ENCODE results near the gene OPN3. TPM values are rescaled to one million over a fixed set of nuclear protein-coding genes. Genes with fewer than 3 reads are reported as not detected.

OPN3 gene
- total and polyA plus RNA-seq, 2 donors (not counting 3 experiments of a cell fraction or from before 2014, with no cell fraction given): 16.1 to 23.9 TPM

- ChIA-PET POLR2A (no interaction called here), CTCF (interaction anchor here (5.8 kb wide), 1 partner anchor 12 kb away, joined by 106 read pairs; no protein-coding TSS in a partner anchor)
- no peak overlapping the region for H2AFZ ChIP-seq (ENCODE audit: low read depth, low read length)
- peaks cover 36% of the 10 kb centered on the region for H3K4me1 ChIP-seq (ENCODE audit: control insufficient read depth, extremely low read depth, insufficient read depth, low read length)
- H3K4me3 ChIP-seq (replicated peaks in 1 of 3; ENCODE audit: insufficient read depth in 1 of 3, low read depth in 1 of 3, low read length in 3 of 3): no peak overlapping the region
- no peaks in the 10 kb centered on the region for H3K36me3 ChIP-seq (ENCODE audit: control insufficient read depth in 2 of 2, extremely low read depth in 1 of 2, insufficient read depth in 2 of 2, low read length in 2 of 2)
- H3K27me3 ChIP-seq (ENCODE audit: control insufficient read depth in 2 of 2, insufficient read depth in 2 of 2, low read length in 2 of 2): no peaks in the 10 kb centered on the region
- no peaks in the 10 kb centered on the region for H3K79me2 ChIP-seq (ENCODE audit: control insufficient read depth, insufficient read depth, low read length)
- FAIRE-seq (no peak), DNase-seq (ENCODE audit: low read depth, low spot score) (no peak)
- no peak overlapping the region for H3K27ac ChIP-seq (ENCODE audit: insufficient read depth, low read depth, low read length)
- no peak overlapping the region for H3K9ac ChIP-seq (replicated peaks; ENCODE audit: extremely low read depth, insufficient read depth, low read length)
- H3K9me1 ChIP-seq (replicated peaks; ENCODE audit: control insufficient read depth, extremely low read depth, insufficient read depth, low read length): no peaks in the 10 kb centered on the region
- dilution Hi-C loops (cut with MboI; ENCODE audit: extremely low pct_ligation_motif_present, low sequenced_read_pairs) (no loop called here), intact Hi-C loops (cut with micrococcal nuclease) (no loop called here)
- no peak overlapping the region for H3K4me2 ChIP-seq (ENCODE audit: insufficient read depth, low read length)
- TF ChIP-seq, protein P1, sequence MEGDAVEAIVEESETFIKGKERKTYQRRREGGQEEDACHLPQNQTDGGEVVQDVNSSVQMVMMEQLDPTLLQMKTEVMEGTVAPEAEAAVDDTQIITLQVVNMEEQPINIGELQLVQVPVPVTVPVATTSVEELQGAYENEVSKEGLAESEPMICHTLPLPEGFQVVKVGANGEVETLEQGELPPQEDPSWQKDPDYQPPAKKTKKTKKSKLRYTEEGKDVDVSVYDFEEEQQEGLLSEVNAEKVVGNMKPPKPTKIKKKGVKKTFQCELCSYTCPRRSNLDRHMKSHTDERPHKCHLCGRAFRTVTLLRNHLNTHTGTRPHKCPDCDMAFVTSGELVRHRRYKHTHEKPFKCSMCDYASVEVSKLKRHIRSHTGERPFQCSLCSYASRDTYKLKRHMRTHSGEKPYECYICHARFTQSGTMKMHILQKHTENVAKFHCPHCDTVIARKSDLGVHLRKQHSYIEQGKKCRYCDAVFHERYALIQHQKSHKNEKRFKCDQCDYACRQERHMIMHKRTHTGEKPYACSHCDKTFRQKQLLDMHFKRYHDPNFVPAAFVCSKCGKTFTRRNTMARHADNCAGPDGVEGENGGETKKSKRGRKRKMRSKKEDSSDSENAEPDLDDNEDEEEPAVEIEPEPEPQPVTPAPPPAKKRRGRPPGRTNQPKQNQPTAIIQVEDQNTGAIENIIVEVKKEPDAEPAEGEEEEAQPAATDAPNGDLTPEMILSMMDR (IDR thresholded peaks at IDR 0.05; ENCODE audit: extremely low read depth in 1 of 2, insufficient read depth in 1 of 2, low read depth in 1 of 2, low read length in 2 of 2): no peak
- TF ChIP-seq GATA2 (IDR thresholded peaks at IDR 0.05; ENCODE audit: insufficient read depth, insufficient read length, low read depth, low read length): no peak
- TF ChIP-seq POLR2A (IDR thresholded peaks at IDR 0.05; ENCODE audit: low read depth, low read length): no peak
- TF ChIP-seq POLR2AphosphoS5 (IDR thresholded peaks at IDR 0.05; ENCODE audit: insufficient read depth, low read depth, low read length): no peak
- TF ChIP-seq FOS (IDR thresholded peaks at IDR 0.05; ENCODE audit: borderline replicate concordance, insufficient read depth, low read length): no peak
- no peak for TF ChIP-seq MYC (IDR thresholded peaks at IDR 0.05; ENCODE audit: low read depth, low read length)
- no peak for TF ChIP-seq EZH2 (IDR thresholded peaks at IDR 0.05; ENCODE audit: borderline replicate concordance, low read depth, low read length, severe bottlenecking)
- TF ChIP-seq, protein P2, sequence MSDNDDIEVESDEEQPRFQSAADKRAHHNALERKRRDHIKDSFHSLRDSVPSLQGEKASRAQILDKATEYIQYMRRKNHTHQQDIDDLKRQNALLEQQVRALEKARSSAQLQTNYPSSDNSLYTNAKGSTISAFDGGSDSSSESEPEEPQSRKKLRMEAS (IDR thresholded peaks at IDR 0.05; ENCODE audit: insufficient read depth, insufficient read length): no peak
- TF ChIP-seq JUN (IDR thresholded peaks at IDR 0.05; ENCODE audit: borderline replicate concordance, insufficient read depth, insufficient read length, low read depth): no peak
- H4K20me1 ChIP-seq (replicated peaks; ENCODE audit: control insufficient read depth, extremely low read depth, insufficient read depth, low read length): no peaks in the 10 kb centered on the region
- no TSS peak for BruUV-seq (replicated peaks)
- no peaks in the 10 kb centered on the region for H3K9me3 ChIP-seq (replicated peaks; ENCODE audit: control insufficient read depth, insufficient read depth, low read length)
These were observed 26.0 kb downstream of the OPN3 start for GRCh38 chr1:241614144-241614543.
